NCI-H128 (cell line): ENCODE data around the gene GHRHR.
A peak's percentile ranks its signal among the peaks of the same experiment; 100 is the strongest.

ENCODE experiments used
- DNase-seq: peaks from one replicate; lab custom pipeline; 2025; ENCODE audit not compliant: unreplicated experiment; lab: John Stamatoyannopoulos, UW

GHRHR gene

DNA sequence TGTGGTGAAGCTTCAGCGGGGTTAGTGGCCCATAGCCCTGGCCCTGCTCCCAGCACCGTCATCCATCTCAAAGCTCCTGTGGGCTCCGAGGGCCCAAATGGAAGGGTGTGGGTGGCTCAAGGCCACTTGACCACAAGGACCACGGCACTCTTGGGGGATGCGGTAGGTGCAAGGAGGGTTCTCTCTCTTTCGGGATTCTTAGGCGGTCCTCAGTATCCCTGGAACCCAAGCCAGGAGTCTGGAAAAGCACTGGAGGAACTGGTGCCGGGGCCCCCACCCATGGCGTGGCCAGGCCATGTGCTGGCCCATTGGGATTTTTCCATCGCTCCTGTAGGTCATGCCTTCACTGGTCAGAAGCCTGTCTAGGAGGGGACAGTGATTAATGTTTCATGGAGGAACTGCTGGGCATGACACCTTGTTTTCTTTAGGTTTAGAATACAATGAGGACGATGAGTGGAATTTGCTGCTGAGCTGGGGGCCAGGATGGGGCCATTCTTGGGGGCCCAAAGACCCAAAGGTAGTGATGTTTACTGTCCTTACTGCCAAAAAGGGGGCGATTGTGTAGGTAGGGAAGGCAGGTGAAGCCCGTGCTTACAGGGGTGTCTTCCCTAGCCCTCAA, 35.4 kb upstream of the GHRHR start:
- DNase-seq, result no peak

DNA sequence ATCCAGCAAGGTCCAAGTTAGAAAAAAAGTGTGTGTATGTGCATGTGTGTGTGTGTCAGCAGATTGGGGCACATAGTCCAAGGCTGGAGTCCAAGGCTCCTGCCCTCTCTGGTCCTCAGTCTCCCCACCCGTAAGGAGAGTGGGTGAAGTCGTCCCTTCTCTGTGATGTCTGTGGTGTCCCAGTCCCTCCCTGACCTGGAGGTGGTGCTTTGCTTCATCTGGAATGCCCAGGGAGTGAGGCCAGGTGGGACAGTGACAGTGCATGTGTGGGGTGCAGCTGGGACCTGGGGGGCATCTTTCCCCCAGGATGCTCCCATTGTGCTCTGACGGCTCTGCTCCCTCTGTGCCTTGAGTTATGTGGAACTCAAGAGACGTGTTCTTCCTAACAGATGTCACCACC, 34.1 kb upstream of the GHRHR start:
- DNase-seq, result no peak

DNA sequence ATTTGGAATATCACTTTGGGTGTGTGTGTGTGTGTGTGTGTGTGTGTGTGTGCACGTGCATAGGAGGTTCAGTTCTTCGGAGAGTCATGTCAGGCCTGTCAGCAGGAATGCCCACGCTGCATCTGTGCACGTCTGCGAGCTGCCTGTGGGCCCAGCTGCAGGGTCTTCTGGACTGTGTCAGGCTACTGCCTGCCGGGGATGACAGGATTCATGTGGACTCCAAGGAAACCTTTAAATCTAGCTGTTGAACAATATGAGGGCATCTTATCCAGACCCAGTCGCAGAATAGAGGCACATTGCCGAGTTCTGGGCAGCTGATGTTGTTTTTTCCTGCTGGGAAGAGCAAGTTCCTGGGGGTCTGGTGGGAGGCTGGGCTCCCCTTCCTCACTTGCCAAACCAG, 33.1 kb upstream of the GHRHR start:
- no peak for DNase-seq

DNA sequence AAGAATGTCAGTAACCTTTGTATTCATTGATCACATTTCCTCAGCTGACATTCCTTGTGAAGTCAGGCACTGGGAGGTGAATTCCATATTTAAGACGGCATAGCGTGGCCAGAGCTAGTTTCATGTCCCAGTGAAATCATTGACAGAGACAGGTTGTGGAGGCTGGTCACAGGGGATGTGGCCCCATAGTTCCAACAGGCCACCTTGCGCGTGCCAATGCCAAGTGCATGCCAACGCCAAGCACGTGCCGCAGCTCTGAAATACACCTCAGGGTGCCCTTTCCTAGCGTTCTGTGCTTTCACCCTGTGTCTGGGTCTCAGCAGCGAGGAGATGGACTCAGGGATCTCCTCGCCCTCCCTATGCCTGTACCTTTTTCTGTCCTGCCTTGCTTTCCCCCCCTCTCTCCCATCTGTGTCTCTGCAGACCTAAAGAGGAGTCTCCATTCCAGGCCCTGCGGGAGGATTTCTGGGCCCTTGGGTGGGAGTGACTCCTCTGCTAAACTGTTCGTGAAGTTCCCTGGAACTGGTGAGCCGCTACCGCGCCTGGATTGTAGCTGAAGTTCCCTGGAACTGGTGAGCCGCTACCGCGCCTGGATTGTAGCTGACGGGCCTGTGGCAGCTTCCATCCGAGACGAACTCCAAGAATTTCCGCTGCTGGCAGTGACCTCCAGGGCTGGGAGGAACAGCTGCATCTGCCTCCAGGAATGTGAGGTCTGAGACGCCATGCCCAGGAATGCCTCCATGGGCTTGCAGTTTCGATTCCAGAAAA, 32.4 kb upstream of the GHRHR start:
- no peak for DNase-seq

DNA sequence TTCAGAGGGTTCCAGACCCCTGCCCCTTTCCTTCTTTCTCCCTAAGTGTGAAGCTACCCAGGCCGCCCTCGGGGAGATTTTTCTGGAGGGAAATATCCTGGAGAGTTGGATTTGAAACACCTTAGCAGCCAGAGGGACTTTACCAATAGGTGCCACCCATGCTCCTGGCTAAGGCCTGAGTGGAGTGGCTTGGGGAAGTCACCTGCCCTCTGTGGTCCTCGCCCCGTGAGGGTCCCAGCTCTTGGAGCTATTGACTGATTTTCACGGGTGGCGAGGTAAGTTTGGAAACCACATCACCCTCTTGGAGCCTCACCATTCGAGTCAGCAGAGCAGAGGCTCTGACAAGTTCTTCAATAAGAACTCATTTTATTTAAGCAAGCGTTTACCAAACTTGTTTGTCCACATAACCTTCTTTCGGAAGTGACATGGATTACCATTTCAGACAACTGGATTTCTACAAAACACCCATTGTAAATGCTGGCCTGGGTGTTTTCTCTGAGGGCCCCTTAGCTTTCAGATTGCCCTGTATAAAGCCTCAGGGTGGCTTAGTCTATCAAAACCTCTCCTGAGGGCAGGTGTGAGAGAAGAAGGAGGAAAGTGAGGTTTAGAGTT, 31.7 kb upstream of the GHRHR start:
- no peak for DNase-seq

DNA sequence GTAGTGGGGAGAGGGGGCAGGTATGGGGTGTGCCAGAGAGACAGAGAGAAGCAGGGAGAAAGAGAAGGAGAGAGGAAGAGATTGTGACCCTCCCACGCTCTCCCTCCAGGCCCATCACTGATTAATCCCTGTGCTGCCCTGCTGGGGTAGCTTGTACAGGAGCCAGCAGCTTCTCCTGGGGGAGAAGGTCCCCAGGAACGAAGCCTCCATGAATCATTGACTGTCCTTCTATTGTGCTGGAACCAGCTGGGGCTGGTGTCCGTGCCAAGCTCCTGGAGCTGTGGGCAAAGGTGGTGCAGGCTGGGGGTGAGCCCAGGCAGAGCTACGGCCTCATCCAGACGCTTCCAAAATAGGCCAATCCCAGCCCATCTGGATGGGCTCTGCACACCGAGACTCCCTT, 31.2 kb upstream of the GHRHR start:
- no peak for DNase-seq

DNA sequence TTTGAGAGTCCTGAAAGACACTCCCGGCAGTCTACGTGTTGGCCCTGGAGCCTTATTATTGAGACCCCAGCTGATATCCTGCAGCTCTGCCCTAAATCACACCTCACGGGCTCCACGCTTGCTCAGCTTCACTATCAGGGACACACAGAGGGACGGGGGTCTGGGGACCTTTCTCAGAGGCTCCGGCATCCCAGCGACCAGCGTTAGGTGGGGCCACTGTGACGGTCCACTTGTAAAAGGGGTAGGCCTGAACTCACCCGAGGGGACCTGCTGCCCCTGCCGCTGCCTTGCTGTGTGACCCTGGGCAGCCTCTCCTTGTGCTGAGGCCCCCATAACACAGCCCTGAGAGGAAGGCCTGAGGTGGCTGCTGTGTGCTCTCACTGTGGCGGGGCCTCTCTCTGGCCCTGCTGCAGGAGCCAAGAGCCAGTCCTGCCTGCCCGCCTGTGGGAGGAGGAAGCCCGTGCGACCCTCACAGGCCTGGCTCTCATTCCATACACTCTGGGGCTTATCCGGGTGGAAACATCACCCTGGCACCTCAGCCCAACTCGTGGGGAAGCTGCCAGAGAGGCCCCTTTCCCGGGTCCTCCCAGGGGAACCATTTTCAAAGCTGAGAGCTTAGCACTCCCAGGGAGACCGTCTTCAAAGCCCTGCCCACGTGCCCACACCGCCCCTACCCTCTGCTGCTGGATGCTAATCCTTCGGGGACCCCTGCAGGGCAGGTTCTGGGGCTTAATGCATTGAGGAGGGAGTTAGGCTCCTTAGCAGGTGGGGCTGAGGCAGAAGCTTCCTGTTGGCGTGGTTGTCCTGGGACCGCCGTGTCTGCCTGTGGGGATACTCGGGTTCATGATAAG, 30.4 kb upstream of the GHRHR start:
- no peak for DNase-seq

DNA sequence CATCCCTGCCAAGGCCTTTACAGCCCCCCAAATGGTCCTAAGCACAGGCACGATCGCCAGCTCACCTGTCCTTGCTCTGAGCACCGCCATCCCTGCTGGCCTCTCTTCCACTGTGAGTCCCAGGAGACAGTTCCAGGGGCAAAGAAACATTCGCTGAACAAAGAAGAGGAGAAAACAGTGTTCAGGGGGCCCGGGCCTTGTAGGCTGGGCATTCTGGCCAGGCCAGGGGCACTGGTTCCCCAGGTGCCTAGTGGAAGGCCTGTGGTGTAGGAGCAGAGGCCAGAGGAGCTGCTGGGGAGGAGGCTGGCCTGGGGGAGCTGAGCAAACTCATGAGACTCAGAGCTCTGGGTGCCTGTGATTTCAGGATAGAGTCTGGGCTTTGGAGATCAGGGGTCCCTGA, 29.5 kb upstream of the GHRHR start:
- DNase-seq, result no peak

DNA sequence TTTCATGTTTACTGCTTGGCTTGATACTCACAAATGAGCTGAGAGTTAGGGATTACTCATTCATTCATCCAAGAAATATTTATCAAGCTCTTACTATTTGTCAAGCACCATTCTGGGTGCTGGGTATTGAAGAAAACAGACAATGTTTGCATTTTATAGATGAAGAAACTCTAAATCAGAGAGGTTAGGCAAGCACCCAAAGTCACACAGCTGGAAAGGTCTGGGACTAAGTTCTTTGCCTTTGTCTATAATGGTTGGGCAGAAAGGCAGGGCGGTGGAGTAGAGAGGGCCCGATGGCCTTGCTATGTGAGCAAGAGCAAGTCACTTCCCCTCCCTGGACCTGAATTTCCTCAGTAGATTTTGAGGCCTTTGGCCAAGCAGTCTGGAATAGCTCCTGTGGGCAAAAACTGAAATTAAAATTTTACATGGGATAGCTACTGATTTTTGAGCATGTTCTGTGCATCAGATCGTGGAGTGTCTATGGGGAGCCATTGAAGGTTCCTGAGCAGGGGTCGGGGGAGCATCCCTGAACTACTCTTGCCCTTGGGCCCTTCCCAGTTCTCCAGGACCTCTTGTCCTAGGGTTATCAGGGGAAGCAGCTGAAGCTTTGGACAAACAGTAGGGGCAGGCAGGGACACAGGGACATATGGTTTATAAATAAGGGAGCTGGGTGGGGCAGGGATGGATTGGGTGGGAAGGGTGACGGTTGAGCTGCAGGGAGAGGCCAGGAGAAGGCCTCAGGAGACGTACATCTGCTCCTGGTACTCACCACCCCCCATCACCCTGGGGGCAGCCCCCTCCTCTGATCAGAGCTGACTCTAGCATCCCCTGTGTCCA, 28.8 kb upstream of the GHRHR start:
- no peak for DNase-seq

DNA sequence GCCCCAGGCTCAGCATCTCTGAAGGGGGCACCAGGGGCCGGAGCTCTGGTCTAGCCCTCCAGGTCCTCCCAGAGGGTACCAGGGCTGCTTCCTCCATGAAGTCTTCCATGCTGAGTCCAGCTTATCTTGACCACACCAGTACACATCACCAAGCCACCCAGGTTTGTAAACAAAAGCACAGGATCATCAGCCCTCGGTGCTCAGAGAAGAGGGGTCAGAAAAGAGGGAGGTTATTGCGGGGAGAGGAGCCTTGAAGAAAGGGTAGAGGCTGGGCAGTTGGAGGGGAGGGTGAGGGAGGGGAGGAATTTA, 28.2 kb upstream of the GHRHR start:
- no peak for DNase-seq

DNA sequence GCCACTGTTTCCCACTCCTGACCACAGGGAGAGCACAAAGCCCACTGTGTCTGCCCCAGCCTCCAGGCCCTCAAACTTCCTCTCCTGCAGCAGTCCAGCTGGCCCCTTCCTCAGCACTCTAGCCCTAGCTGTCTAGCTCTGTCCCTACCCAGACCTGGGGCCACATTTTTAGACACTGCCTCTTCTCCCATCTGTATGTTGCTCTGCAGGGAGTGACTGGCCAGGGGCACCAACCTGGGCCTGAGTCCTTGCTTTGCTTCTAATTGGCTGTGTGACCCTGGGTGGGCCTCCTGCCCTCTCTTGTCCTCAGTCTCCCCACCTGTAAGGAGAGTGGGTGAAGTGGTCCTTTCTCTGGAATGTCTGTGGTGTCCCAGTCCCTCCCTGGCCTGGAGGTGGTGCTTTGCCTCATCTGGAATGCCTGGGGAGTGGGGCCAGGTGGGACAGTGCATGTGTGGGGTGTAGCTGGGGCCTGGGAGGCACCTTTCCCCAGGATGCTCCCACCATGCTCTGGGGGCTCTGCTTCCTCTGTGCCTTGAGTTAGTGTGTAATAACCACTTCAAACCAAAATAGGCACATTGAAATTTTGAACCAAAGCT, 27.0 kb upstream of the GHRHR start:
- DNase-seq, result no peak

DNA sequence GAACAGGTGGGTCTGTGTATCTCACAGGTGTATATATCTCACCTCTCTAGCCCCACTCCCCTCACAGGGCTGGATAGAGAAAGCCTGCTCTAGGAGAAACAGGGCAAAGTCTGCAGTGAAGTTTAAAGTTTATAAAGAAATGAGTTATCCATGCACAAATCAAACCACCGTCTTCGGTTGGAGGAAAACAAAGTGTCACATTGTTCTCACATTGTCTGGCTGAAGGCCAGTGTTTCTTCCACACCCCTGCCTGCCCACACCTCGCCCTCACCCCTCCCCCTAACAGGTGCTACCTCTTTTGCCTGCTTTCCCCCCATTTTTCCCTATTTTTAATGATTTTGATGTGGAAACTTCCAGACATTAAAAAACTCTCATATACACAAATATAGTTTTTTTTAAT, 26.3 kb upstream of the GHRHR start:
- no peak for DNase-seq

DNA sequence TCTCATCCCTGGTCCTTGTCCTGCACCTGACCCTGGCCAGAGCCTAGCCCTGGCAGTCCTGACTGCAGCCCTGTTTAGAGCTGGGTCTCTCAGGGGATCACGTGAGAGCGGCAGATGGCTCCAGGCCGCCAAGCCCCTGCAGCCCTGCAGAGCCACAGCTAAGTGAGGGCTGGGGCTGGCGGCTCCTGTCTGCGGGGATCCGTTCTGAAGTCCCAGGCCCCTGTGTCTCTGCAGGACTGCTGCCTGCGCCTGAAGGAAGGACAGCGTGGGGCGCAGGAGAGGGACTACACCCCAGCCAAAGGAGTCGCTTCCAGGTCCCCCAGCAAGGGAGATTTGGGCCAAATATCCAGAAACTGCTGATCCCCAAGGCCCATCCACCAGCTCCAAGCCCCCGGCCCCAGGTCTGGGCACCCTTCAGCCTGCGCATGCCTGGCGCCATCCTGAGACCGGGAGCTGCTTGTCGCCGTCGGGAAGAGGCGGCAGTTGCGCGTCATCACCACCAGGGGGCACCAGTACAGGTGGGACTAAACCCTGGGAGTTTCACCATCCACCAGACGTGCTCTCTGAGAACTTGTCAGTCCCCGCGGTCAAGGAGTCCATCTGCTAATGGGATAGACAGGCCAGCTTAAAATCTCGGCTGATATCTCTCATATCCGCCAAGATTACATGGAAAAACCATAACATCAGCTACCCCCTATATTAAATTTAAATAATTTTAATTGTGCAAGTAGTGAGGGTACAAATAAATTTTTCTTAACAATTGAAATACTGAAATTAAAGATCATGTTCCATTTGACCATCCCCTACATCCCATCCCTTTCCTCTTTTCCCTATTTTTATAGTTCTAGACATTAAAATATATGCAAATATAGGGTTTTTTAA, 25.1 kb upstream of the GHRHR start:
- peak; percentile 24 for DNase-seq

DNA sequence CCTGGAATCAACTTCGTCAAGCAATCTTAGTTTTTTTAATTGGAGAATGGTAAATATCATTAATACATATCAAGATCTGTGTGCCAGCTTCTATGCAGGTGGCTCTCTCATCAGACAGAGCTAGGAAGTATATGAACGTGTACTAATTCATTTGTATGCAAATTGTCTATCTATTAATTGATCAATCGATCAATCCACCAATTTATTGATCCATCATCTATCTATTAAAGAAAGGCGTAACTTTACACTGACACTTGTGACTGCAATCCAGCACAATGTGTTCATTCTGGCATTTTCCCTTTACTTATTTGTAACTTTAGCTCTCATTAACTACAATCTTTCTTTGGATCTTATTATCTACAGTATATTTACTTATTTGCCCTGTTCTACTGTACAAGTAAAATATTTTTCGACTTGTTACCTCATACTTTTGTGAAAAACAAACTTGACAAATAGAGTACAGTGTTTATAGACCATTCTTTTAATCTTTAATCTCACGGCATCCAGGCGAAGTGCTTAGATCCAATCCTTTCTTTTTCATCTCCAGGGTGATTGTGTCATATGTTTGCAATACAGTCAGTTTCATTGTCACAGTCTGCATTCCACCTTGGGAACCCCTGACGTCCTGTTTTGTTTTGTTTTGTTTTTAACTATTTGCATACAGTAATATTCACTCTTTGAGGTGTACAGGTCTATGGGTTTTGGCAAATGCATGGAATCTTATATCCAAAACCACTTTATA, 22.0 kb upstream of the GHRHR start:
- DNase-seq, result no peak

DNA sequence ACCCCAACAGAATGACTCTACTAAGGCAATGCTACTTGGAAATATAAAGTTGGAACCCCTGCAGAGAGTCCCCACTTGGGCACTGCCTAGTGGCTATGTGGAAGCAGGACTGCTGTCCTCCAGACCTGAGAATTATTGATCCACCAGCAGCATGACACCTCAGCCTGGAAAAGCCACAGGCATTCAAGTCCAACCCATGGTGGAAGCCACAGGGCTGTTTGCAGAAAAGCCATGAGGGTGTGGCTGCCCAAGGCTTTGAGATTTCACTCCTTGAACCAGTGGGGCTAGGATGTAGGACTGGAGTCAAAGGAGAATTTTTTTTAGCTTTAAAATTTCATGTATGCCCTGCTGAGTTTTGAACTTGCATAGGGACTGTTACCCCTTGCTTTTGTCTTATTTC, 13.6 kb upstream of the GHRHR start:
- DNase-seq, result no peak

DNA sequence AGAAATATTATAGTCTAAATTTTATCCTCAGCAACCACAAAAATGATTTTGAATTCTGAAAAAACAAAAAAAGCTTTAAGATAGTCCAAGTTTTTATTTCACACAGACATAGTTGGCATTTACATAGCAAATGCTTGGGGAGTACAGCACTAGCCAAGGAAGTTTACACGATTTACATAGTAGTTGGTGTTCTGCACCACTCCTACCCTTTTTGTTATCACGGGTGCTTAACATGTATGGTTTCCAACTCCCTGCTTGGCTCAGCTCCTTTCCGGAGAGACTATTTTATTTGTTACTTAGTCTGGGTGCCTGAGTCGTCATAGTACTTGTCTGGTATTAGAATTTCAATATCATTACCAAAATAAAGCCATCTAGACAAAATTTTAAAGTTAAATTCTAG, 8.8 kb upstream of the GHRHR start:
- DNase-seq, result no peak

DNA sequence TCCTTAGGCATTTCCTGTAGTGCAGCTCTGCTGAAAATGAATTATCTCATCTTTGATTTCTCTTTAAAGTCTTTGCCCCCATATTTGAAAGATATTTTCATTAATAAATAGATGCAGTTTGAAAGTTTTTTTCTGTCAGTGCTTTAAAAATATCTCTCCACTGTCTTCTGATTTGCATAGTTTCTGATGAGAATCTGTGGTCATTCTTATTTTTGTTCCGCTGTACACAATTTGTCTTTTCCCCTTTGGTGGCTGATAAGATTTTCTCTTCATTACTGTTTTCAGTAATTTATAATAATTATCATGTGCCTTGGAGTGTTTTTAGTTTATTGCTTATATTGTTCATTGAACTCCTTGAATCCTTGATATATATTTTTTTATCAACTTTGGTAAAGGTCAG, 7.0 kb upstream of the GHRHR start:
- no peak for DNase-seq

DNA sequence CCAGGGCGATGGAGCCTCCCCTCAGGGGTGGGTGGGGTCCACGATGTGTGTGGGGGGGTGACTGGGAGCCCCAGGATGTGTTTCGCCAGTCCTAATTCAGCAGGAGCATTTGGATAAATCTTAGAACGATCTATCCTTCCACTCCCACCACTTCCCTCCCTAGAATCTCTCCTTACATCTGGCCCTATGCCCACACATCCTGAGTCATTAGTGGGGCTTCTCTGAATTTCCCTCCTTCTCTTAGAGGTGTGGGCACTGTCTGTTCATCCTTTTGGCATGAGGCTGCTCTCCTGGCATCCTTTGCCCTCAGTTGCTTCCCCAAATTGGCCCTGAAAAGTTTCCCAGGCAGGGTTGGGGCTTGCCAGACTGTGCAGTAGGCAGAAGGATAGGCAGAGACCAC, 1.6 kb downstream of the GHRHR start:
- no peak for DNase-seq

DNA sequence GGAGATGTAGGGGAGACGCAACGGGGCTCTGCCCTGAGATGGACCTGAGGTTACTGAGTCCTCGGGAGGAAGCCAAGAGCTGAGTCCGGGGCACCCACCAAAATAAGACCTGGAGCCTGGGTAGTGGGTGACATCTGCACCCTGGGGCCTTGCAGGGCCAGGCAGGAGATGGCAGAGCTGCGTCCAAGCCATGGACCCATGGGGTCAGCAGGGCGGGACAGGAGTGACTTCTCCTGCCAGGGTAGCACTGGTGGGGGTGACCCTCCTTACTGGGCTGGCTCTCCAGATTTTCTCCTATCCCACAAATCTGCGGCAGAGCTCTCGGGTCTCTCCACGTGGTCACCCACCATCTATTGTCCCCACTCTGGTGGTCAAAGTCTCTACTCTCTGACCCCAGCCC, 2.1 kb downstream of the GHRHR start:
- DNase-seq, result no peak
